VCaP (cell line): ENCODE measurements around the gene ICAM2.
"Not testable (repeated sequence)": the region's sequence is repeated elsewhere in the genome, so short reads cannot be mapped to it uniquely, and the experiment has no call there.

ENCODE experiments used
- H3K27ac ChIP-seq: fragments of 450-650 bp; 2 replicates; pipeline ENCODE4 v1.5.1; 2017
- TF ChIP-seq, protein P1 (sequence below): fragments of 450-650 bp; conservative IDR thresholded peaks from 2 replicates; pipeline ENCODE4 v1.5.1; 2017; ENCODE audit warnings: mild to moderate bottlenecking, moderate library complexity

The ICAM2 gene

DNA sequence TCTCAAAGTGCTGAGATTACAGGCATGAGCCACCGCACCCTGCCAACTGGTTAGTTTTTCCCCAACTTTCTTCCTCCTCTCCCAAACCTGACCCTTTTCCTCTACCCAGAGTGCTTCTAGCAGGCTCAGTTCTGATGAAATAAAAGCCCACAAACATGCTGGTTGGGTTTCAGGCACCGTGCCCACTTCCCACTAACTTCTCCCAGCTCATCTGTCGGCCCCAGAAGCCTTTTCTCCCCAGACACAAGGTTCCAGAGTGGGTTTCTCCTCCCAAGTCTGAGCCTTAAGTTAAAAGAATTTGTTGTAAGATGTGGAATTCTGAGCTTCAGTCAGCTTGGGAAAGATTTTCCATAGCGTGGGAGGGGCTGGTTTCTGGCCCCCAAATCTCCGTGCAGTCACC is 36.2 kb downstream of the ICAM2 start:
- TF ChIP-seq, protein P1, sequence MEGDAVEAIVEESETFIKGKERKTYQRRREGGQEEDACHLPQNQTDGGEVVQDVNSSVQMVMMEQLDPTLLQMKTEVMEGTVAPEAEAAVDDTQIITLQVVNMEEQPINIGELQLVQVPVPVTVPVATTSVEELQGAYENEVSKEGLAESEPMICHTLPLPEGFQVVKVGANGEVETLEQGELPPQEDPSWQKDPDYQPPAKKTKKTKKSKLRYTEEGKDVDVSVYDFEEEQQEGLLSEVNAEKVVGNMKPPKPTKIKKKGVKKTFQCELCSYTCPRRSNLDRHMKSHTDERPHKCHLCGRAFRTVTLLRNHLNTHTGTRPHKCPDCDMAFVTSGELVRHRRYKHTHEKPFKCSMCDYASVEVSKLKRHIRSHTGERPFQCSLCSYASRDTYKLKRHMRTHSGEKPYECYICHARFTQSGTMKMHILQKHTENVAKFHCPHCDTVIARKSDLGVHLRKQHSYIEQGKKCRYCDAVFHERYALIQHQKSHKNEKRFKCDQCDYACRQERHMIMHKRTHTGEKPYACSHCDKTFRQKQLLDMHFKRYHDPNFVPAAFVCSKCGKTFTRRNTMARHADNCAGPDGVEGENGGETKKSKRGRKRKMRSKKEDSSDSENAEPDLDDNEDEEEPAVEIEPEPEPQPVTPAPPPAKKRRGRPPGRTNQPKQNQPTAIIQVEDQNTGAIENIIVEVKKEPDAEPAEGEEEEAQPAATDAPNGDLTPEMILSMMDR, result no peak
- H3K27ac ChIP-seq, result no peak overlapping the region

DNA sequence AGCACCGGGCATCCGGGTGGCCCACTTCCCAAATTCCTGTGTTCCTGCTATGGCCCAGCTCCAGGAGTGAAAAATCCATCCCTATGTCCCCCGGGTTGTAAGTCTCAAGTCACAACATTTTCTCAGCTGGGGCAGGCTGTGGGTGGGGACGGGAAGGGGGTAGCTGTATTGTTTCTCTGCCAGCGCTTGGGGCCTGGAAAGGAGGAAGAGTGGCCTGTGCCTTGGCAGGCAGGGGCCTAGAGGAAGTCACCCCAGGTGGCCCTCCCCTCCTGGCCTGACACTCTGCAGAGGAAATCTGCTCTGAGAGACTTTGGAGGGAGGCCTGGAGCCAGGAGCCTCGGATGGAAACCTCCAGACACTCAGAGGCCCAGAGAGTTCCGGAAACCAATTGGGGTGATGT is 37.1 kb downstream of the ICAM2 start:
- no peak overlapping the region for H3K27ac ChIP-seq
- TF ChIP-seq, protein P1, result no peak

DNA sequence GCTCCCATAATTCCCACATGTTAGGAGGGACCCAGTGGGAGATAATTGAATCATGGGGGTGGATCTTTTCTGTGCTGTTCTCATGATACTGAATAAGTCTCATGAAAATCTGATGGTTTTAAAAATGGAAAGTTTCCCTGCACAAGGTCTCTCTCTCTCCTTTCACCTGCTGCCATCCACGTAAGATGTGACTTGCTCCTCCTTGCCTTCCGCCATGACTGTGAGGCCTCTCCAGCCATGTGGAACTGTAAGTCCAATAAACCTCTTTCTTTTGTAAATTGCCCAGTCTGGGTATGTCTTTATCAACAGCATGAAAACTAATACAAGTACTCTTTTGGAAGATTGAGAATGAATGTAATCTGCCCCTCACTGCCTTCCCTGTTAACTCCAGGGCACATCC is 37.8 kb downstream of the ICAM2 start:
- H3K27ac ChIP-seq, result not testable (repeated sequence)

DNA sequence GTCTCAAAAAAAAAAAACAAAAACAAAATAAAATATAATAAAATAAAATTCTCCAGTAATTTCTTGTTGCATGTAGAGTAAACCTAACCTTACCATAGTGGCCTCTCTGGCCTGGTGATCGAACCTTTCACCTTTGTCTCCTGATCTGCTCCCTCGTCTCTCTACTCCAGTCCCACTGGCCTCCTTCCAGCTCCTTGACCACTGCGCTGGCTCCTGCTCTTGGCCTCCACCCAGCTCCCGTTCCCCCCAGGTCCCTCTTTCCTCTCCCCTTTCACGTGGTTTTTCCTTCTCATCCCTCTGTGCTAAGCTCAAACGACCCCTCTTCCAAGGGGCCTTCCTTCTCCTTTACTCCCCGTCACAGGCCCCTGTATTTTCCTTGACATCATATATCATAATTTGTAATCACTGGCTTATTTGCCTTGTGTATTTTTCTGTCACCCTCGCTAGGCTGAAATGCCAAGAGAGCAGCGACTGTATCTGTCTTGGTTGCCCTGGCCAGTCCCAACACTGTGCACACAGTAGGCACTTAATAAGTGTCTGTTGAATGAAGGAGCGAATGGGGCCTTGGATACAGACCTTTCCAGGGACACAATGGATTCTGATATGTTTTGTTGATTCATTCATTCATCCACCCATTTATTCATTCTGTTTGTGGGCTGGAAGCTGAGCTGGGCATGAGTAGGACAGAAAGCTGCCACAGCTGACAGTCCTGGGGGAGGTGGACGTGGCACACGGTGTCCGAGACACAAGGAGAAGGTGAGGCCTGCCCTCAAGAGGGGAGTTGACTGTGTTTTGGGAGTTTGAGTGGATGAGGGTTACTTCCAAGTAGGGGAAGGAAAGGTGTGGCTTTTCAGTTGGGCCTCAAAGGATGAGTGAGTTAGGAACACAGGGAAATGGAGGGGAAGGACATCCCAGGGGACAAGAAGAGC is 41.9 kb downstream of the ICAM2 start:
- TF ChIP-seq, protein P1, result no peak
- H3K27ac ChIP-seq, result no peak overlapping the region

DNA sequence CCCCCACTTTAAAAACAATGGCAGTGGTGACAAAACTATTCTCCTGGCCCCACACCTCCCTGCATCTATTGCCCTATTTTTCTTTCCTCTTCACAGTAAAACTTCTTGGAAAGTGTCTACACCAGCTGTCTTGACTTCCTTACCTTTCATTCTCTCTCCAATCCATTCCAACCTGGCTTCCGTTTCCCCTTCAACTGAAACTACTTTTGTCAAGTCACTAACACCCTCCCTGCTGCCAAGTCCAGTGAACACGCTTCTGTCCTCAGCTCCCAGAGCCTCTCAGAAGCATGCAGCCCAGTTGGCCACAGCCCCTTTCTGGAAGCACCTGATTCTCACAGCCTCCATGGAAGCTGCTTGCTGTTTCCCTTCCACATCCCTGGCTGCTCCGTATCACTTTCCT is 43.7 kb downstream of the ICAM2 start:
- TF ChIP-seq, protein P1, result no peak
- H3K27ac ChIP-seq, result no peak overlapping the region

DNA sequence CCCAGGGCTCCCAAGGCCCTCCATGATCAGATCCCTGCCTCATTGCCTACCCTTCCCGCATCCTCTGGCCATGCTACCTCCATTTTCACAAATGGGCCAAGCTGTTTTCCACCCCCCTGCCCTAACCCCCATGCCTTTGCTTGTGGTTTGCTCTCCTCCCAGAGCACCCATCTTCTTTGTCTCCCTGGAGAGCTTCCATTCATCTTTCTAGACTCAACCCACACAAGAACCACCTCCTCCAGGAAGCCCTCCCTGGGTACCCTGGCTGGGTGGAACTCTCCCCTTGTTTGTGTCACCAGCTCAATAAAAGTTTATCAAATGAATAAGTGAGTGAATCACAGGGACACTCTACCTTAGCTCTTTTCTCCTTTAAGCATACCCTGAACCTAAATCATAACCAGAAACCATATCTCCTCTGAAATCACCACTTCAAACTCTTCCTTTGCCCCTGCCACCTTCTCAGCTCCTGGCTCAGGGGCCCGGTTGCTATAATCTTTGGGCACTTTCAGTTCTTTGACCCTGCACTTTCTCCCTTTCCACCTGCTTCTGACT is 44.8 kb downstream of the ICAM2 start:
- H3K27ac ChIP-seq, result no peak overlapping the region
- TF ChIP-seq, protein P1, result no peak

DNA sequence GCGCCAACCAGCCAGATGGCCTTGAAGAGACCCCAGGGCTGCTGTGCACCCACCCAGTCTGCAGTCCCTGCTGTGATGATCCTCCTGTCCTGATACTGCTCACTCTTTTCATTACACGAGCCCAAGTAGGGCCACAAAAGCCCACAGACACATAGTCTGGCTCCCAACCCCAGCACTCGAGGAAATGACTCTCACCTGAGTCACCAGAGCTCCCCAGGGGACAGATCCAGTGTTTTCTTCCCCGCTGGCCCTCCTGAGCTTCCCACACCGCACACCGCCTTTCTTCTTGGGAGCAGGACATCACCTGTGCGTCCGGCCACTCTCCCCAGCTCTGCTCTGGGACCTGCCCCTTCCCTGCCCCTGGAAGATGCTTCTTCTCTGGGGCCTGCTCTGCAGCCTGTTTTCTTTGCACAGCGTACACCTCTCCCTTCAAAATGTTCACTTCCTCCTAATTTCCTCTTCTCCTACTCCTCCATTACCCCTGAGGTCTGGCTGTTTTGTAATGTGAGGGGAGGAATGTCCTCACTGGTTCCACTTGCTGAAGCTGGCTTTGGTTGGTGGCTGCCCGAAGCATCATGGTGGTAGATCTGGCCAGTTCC is 45.7 kb downstream of the ICAM2 start:
- H3K27ac ChIP-seq, result no peak overlapping the region
- TF ChIP-seq, protein P1, result no peak
